Activated CD8-positive, alpha-beta memory T cell treated with anti-CD3 and anti-CD28 coated beads, Interleukin-2, amount 50 U/mL, for 48 hours (primary cell): ENCODE measurements around the gene SNAPC4.

ENCODE experiments used
- DNase-seq: peaks from one replicate; pipeline ENCODE4 v3.0.0-alpha.2; 2020

Gene SNAPC4

GRCh38 chr9:136391737-136392537 is 8.0 kb downstream of the SNAPC4 start:
- DNase-seq: no peak

GRCh38 chr9:136389396-136389795 is 10.6 kb downstream of the SNAPC4 start:
- DNase-seq: no peak

- DNase-seq: no peak
These were observed 12.8 kb downstream of the SNAPC4 start for GRCh38 chr9:136387217-136387616.

- no peak for DNase-seq
These were observed 14.0 kb downstream of the SNAPC4 start for GRCh38 chr9:136386018-136386417.

GRCh38 chr9:136385015-136385414 is 15.0 kb downstream of the SNAPC4 start:
- no peak for DNase-seq

GRCh38 chr9:136383436-136383835 is 16.5 kb downstream of the SNAPC4 start:
- no peak for DNase-seq

GRCh38 chr9:136381966-136382513 is 17.9 kb downstream of the SNAPC4 start:
- no peak for DNase-seq

GRCh38 chr9:136381311-136381710 is 18.7 kb downstream of the SNAPC4 start:
- DNase-seq: no peak

- no peak for DNase-seq
These were observed 19.6 kb downstream of the SNAPC4 start for GRCh38 chr9:136380381-136380780.

- DNase-seq: no peak
These were observed 20.1 kb downstream of the SNAPC4 start for GRCh38 chr9:136379891-136380290.

GRCh38 chr9:136379401-136379800 is 20.6 kb downstream of the SNAPC4 start:
- DNase-seq: no peak

- no peak for DNase-seq
These were observed 21.0 kb downstream of the SNAPC4 start for GRCh38 chr9:136379003-136379287.

- no peak for DNase-seq
These were observed 21.6 kb downstream of the SNAPC4 start for GRCh38 chr9:136378170-136379002.

GRCh38 chr9:136377341-136378169 is 22.4 kb downstream of the SNAPC4 start:
- no peak for DNase-seq

- no peak for DNase-seq
These were observed 23.5 kb downstream of the SNAPC4 start for GRCh38 chr9:136376457-136376856.

GRCh38 chr9:136375096-136375495 is 24.9 kb downstream of the SNAPC4 start:
- DNase-seq: no peak

- no peak for DNase-seq
These were observed 25.8 kb downstream of the SNAPC4 start for GRCh38 chr9:136374183-136374575.

- DNase-seq: no peak
These were observed 26.4 kb downstream of the SNAPC4 start, which contains the start of gene CARD9 for GRCh38 chr9:136373300-136374182. Gene CARD9, minus strand, starts transcription at chr9:136373669. Its CDS starts 1,591 bp downstream, at chr9:136372078.

- peak; percentile 69 for DNase-seq
These were observed 27.2 kb downstream of the SNAPC4 start for GRCh38 chr9:136372561-136373299.

GRCh38 chr9:136372006-136372405 is 28.0 kb downstream of the SNAPC4 start:
- DNase-seq: no peak

- no peak for DNase-seq
These were observed 28.5 kb downstream of the SNAPC4 start for GRCh38 chr9:136371533-136371880.
